Uterus (tissue), 2 donors: ENCODE measurements around the gene NCOA1.

Experiments
- POLR2A ChIP-seq, 2 donors: fragments of 450-650 bp; IDR thresholded peaks; one replicate each; pipeline ENCODE4 v1.6.1; 2016; ENCODE audit warnings: antibody characterized with exemption in 2 of 2, mild to moderate bottlenecking in 1 of 2, moderate library complexity in 1 of 2
- TF ChIP-seq, protein P1 (sequence below), 4 experiments: fragments of 200-600 bp in 2 of 4; fragments of 450-650 bp in 2 of 4; sonication (generic) in 2 of 4; IDR thresholded peaks; one replicate each; pipeline ENCODE4 v1.5.1; 2016 to 2019; ENCODE audit warnings: antibody characterized with exemption in 4 of 4, mild to moderate bottlenecking in 2 of 4, moderate library complexity in 1 of 4

DNA sequence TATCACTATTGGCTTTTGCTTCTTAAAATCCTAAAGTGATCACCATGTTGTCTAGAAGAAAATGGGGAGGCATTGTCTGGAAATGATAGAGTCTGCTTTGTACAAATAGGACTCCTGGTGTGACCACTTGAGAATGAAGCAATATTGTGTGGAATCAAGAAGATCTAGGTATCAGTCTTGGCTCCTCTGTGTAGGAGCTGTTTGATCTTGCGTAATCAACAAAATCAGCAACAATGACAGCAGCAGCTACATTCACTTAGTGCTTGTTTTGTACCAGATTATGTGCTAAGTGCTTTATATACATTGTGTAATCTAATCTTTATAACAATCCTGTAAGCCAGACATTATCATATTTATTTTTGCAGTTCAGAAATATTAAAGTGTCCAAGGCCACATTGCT is 17.8 kb downstream of the NCOA1 start:
- no peak for TF ChIP-seq POLR2A (IDR thresholded peaks at IDR 0.05)
- TF ChIP-seq, protein P1, sequence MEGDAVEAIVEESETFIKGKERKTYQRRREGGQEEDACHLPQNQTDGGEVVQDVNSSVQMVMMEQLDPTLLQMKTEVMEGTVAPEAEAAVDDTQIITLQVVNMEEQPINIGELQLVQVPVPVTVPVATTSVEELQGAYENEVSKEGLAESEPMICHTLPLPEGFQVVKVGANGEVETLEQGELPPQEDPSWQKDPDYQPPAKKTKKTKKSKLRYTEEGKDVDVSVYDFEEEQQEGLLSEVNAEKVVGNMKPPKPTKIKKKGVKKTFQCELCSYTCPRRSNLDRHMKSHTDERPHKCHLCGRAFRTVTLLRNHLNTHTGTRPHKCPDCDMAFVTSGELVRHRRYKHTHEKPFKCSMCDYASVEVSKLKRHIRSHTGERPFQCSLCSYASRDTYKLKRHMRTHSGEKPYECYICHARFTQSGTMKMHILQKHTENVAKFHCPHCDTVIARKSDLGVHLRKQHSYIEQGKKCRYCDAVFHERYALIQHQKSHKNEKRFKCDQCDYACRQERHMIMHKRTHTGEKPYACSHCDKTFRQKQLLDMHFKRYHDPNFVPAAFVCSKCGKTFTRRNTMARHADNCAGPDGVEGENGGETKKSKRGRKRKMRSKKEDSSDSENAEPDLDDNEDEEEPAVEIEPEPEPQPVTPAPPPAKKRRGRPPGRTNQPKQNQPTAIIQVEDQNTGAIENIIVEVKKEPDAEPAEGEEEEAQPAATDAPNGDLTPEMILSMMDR (IDR thresholded peaks at IDR 0.05): no peak
